MM.1S (cell line): ENCODE data around the gene RGL3.

ENCODE experiments used
- EZH2 ChIP-seq: fragments of 300-600 bp; sonication (generic); optimal IDR thresholded peaks from 2 replicates; pipeline ENCODE3; 2017; ENCODE audit warnings: low read depth, mild to moderate bottlenecking, antibody characterized with exemption, low read length, mixed read lengths
- EZH2phosphoT487 ChIP-seq: fragments of 300-600 bp; sonication (generic); IDR thresholded peaks from 2 replicates; pipeline ENCODE4 v1.6.1; 2018; ENCODE audit warnings: antibody characterized with exemption, low read length
- TF ChIP-seq, protein P1 (sequence below): fragments of 300-600 bp; sonication (generic); IDR thresholded peaks from 2 replicates; pipeline ENCODE4 v1.5.1; 2016; ENCODE audit warnings: antibody characterized with exemption, low read length, mixed read lengths

DNA sequence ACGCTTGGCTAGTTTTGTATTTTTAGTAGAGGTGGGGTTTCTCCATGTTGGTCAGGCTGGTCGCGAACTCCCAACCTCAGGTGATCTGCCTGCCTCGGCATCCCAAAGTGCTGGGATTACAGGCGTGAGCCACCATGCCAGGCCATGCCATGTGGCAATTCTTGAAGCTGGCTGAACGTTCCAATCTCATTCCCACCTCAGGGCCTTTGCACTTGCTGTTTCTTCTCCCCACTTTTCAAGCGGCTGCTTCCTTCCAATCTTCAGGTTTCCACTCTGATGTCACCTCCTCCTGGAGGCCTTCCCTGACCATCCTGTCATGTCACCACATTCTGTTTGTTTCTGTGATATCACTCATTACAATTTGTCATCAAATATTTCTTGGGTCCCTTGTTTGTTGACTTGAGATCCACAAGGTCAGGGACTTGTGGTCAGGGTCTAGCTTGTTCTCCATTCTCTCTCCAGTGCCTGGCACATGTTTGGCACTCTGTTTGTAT is 39.2 kb downstream of the RGL3 start:
- TF ChIP-seq EZH2 (no peak), EZH2phosphoT487 (no peak)
- TF ChIP-seq, protein P1, sequence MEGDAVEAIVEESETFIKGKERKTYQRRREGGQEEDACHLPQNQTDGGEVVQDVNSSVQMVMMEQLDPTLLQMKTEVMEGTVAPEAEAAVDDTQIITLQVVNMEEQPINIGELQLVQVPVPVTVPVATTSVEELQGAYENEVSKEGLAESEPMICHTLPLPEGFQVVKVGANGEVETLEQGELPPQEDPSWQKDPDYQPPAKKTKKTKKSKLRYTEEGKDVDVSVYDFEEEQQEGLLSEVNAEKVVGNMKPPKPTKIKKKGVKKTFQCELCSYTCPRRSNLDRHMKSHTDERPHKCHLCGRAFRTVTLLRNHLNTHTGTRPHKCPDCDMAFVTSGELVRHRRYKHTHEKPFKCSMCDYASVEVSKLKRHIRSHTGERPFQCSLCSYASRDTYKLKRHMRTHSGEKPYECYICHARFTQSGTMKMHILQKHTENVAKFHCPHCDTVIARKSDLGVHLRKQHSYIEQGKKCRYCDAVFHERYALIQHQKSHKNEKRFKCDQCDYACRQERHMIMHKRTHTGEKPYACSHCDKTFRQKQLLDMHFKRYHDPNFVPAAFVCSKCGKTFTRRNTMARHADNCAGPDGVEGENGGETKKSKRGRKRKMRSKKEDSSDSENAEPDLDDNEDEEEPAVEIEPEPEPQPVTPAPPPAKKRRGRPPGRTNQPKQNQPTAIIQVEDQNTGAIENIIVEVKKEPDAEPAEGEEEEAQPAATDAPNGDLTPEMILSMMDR = no peak
